HG03159 (cell line): ENCODE data around the gene NTSR1.

Experiments used
- ATAC-seq: cut with Tn5 transposase; IDR thresholded peaks from one replicate; pipeline ENCODE4 v1.9.1; 2021; ENCODE audit warnings: mild to moderate bottlenecking, moderate library complexity; ENCODE audit not compliant: unreplicated experiment

NTSR1 gene

GRCh38 chr20:62708591-62709536 lies at the start of gene NTSR1:
TSS of gene NTSR1 (plus strand) at chr20:62708836. CDS start at chr20:62709208, 372 bp downstream.
- ATAC-seq = no peak

GRCh38 chr20:62659488-62660239 lies 49.0 kb upstream of the NTSR1 start:
- ATAC-seq = no peak

GRCh38 chr20:62660240-62660615 lies 48.4 kb upstream of the NTSR1 start:
- ATAC-seq = no peak

- no peak for ATAC-seq
Observed at GRCh38 chr20:62660768-62661167, 47.9 kb upstream of the NTSR1 start.

- no peak for ATAC-seq
Observed at GRCh38 chr20:62661647-62662046, 47.0 kb upstream of the NTSR1 start.

- ATAC-seq = no peak
Observed at GRCh38 chr20:62662422-62662821, 46.2 kb upstream of the NTSR1 start.

GRCh38 chr20:62663145-62664018 lies 45.3 kb upstream of the NTSR1 start:
- no peak for ATAC-seq

- ATAC-seq = no peak
Observed at GRCh38 chr20:62664019-62664971, 44.3 kb upstream of the NTSR1 start.

- no peak for ATAC-seq
Observed at GRCh38 chr20:62665153-62665754, 43.4 kb upstream of the NTSR1 start.

- no peak for ATAC-seq
Observed at GRCh38 chr20:62665826-62666735, 42.6 kb upstream of the NTSR1 start.

GRCh38 chr20:62666736-62667529 lies 41.7 kb upstream of the NTSR1 start:
- ATAC-seq = no peak

GRCh38 chr20:62667530-62668440 lies 40.9 kb upstream of the NTSR1 start:
- no peak for ATAC-seq

GRCh38 chr20:62668441-62669027 lies 40.1 kb upstream of the NTSR1 start:
- no peak for ATAC-seq

- ATAC-seq = no peak
Observed at GRCh38 chr20:62669249-62669648, 39.4 kb upstream of the NTSR1 start.

GRCh38 chr20:62670156-62670555 lies 38.5 kb upstream of the NTSR1 start:
- ATAC-seq = no peak

- no peak for ATAC-seq
Observed at GRCh38 chr20:62670998-62671397, 37.6 kb upstream of the NTSR1 start.
